ENCODE results near the gene RERE. TPM values are rescaled to one million over a fixed set of nuclear protein-coding genes. Genes with fewer than 3 reads are reported as not detected.

Gene RERE
- total RNA-seq, 1 donor from 2014 or later: 76.0 TPM

- intact Hi-C loops (cut with micrococcal nuclease): no loop called here
Measured at GRCh38 chr1:8324176-8324810, 493.1 kb downstream of the RERE start.

- intact Hi-C loops (cut with micrococcal nuclease): no loop called here
Measured at GRCh38 chr1:8323706-8324105, 493.7 kb downstream of the RERE start.

DNA sequence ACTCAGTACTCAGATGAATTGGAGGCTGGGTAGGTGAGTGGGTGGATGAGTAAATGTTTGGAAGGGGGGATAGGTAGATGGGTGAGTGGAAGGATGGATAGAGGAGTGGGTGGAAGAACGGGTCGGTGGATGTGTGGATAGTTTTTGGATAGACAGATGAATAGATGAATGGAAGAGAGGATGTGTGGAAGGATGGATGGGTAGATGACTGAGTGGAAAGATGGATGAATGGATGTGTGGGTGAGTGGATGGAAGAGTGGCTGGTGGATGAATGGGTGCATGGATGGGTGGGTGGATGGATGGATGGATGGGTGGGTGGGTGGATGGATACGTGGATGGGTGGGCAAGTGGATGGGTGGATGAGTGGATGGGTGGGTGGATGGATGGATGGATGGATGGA is 495.8 kb downstream of the RERE start:
- intact Hi-C loops (cut with micrococcal nuclease): no loop called here

- intact Hi-C loops (cut with micrococcal nuclease): loop anchor here (1.0 kb wide), 1 partner anchor 292 kb away; the partner anchor contains the start of gene ERRFI1
Measured at GRCh38 chr1:8318436-8318835, 499.0 kb downstream of the RERE start.

DNA sequence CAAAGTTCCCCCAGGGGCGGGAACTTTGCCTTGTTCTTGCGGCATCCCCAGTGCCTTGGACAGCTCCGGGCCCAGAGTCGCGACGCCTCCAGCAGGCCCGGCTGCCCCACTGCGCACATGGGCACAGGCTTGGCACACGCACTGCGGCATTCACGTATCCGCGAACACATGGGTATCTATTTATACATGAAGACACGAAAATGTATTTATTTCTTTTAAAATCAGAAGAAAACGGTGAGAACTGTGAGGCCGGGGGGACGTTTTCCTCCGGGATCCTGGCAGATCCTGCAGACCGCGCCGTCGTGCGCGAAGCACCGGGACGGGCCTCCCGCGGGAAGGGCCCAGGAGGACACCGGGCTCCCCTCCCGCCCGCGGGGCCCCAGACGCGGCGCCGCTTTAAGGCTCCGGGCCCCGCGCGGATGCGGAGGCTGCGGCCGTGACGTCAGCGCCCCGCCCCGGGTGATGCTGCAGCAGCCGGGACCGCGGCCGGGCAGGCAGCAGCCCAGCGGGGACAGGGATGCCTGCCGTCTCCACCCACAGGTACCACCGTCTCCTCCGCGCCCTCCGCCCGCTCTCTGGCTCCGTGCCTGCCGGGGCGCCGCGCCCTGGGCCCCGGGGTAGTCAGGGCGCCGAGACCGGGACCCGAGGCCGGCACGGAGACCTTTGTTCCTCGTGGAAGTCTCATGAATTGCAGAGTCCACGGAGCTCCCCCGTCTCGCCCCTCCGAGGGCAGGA is 499.6 kb downstream of the RERE start, which contains the start of gene SLC45A1:
Gene SLC45A1, plus strand, starts transcription at position 468 of the 735 bp plus-strand sequence. CDS start 6,216 bp downstream, outside the sequence.
- intact Hi-C loops (cut with micrococcal nuclease): loop anchor here (1.0 kb wide), 1 partner anchor 292 kb away; the partner anchor contains the start of gene ERRFI1

GRCh38 chr1:8315573-8316475 is 501.6 kb downstream of the RERE start:
- intact Hi-C loops (cut with micrococcal nuclease): no loop called here

DNA sequence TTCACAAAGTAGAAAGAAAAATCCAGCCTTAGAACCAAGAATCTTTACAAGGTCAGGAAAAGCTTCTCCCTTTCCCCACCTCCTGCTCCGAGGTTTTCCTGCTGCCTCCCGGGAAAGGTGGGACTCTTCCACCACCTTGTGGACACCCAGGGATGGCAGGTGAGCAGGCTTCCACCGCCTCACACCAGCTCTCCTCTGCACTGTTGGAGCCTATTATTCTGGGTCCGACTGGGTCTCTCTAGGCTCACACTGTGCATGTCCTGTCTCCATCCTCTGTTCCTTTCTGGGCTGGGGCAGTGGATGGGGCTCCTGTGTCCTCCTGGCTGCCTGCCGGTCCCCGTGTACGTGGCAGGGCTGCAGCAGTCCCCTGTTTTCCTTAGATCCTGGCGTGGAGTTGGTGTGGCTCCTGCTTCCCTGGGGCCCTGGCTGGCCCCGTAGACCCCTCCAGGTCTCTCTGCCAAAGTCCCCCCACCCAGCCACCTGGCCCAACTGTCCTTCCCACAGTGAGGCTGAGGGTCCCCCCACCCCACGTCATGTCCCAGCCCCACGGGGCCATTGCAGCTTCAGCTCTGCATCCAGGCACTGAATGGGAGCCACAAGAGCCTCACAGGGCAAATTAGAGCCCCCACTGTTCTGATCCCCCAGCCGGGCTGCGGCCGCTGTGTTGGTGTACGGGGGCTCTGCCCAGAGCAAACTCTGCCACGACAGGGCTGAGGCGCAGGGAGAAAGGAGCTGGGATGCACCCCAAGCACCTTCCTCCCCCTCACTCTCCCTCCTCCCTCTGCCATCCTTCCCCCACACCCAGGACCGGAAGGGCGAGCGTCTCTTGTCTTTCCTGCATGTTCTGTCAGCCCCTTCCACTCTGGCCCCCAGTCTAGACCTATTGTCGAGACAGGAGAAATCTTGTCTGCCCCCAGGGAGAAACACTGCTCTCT is 502.8 kb downstream of the RERE start:
- intact Hi-C loops (cut with micrococcal nuclease): no loop called here

DNA sequence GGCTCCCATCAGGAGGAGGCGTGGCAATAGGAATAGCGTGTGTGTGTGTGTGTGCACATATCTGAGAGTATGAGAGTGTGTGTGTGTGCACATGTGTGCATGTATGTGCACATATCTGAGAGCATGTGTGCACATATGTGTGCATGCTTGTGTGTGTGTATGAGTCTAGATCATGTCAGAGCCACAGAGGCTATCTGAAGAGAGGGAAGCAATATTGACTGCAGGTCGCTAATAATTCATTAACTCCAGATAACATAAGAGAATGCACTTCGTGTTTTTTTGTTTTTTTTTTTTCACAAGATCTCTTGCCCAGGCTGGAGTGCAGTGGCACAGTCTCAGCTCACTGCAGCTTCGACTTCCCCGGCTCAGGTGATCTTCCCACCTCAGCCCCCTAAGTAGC is 504.2 kb downstream of the RERE start:
- intact Hi-C loops (cut with micrococcal nuclease): no loop called here

GRCh38 chr1:8312235-8313218 is 504.9 kb downstream of the RERE start:
- intact Hi-C loops (cut with micrococcal nuclease): no loop called here

- intact Hi-C loops (cut with micrococcal nuclease): no loop called here
Measured at GRCh38 chr1:8311068-8311718, 506.2 kb downstream of the RERE start.

DNA sequence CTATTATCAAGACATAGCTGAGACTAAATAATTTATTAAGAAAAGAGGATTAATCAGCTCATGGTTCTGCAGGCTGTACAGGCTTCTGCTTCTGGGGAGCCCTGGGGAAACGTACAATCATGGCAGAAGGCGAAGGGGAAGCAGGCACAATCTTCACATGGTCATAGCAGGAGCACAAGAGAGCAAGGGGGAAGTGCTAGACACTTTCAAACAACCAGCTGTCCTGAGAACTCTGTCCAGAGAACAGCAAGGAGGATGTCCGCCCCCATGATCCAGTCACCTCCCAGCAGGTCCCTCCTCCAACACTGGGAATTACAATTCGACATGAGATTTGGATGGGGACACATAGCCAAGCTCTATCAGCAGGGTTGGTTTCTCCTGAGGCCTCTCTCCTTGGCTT is 509.8 kb downstream of the RERE start:
- intact Hi-C loops (cut with micrococcal nuclease): no loop called here

DNA sequence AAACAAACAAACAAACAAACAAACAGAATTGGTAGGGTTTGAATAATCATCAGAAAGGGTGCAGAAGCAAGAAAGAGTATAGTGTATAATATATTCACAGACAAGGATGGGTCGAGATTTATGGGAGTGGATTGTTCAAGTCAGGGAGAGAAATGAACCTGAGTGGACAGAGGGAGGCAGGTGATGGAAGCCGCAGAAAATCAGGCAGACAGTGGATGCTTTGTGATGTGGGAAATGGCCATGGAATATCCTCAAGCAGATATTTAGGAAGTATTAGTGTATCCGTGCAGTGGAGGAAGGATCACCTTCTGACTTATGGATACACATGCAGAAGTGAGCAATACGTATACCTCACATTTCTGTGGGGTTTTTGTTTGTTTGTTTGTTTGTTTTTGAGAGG is 513.6 kb downstream of the RERE start:
- intact Hi-C loops (cut with micrococcal nuclease): no loop called here

- intact Hi-C loops (cut with micrococcal nuclease): no loop called here
Measured at GRCh38 chr1:8303141-8303540, 514.3 kb downstream of the RERE start.

Other genes starting within 250 kb of the RERE start
- 3,071 and 3,101 TPM in 2 replicates for gene ENO1, start 61.0 kb upstream of the RERE start, total RNA-seq
- gene CA6, start 128.2 kb upstream of the RERE start, total RNA-seq: 0.36 and 0.55 TPM in 2 replicates
- gene SLC2A7, start 208.8 kb upstream of the RERE start, total RNA-seq: not detected in 2 replicates